ENCODE results near the gene MYO5B.

MYO5B gene

GRCh38 chr18:50093366-50094064 lies 101.4 kb downstream of the MYO5B start:
- DNase-seq (ENCODE audit: insufficient read length, low spot score) (no peak), FAIRE-seq (no peak)
- TF ChIP-seq POLR2A (IDR thresholded peaks at IDR 0.05; ENCODE audit: low read depth, low read length) = no peak

GRCh38 chr18:50092245-50092805 lies 102.6 kb downstream of the MYO5B start:
- FAIRE-seq (no peak), DNase-seq (ENCODE audit: insufficient read length, low spot score) (no peak)
- no peak for TF ChIP-seq POLR2A (IDR thresholded peaks at IDR 0.05; ENCODE audit: low read depth, low read length)

- DNase-seq (ENCODE audit: insufficient read length, low spot score) (no peak), FAIRE-seq (no peak)
- TF ChIP-seq POLR2A (IDR thresholded peaks at IDR 0.05; ENCODE audit: low read depth, low read length) = no peak
These were observed 103.3 kb downstream of the MYO5B start for GRCh38 chr18:50091509-50092244.

DNA sequence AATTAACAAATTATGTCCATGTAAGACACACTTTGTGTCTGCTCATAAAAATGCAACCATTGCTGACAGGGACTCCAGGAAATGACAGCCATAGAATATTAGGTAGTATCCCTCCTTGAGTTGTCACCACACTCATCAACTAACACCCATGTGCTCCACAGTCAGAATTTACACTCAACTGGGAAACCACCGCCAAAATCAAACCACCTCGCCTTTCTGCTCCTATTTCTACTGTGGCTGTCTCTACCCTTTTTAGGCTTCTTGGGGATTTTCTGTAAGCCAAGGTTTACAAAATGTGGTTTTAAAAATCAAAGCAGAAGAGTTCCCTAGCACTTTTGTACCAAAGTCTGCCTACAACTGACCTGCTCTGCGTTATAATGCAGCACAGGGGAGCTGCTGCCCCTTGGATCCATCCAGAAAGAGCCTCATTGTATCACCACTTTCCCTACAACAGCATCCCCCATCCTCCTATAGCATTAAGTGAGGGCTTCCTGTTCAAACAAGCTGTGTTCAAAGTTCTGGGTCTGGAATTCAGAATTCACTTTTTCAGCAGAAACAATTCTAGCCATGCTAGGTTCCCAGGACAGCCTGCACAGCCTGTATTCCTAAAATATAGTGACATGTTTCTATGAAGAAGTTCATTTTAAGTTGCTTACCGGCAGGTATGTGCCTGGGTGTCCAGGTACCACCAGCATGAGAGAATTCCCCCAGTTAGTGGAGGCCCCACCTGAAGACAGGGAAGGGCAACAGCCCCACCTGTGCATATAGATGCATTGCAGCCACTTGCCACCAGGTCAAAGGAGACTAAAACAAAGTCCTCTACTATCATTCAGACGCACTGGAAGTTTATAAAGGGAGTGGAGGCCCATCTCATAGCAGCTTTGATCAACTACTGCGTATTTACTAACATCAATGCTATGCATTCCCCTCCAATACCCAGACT lies 104.3 kb downstream of the MYO5B start:
- FAIRE-seq (no peak), DNase-seq (ENCODE audit: insufficient read length, low spot score) (no peak)
- TF ChIP-seq POLR2A (IDR thresholded peaks at IDR 0.05; ENCODE audit: low read depth, low read length) = no peak

- DNase-seq (ENCODE audit: insufficient read length, low spot score) (no peak), FAIRE-seq (no peak)
- no peak for TF ChIP-seq POLR2A (IDR thresholded peaks at IDR 0.05; ENCODE audit: low read depth, low read length)
These were observed 105.2 kb downstream of the MYO5B start for GRCh38 chr18:50089702-50090101.

DNA sequence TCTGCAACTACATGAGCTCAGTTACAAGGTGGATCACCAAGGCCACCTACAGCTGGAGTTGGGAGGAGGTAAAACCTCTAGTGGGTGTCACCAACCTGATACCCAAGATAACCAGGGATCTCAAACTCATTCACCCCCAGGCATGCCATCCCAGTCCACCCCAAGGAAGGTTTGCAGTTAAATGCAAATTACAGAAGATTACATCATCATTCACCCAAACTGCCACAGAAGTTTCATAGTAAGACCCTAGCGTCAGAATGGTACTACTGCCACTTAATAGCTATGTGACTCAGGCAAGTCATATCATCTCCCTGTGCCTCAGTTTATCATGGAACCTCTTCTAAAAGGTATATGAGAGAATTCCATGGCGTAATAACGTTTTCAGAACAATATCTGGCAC lies 111.2 kb downstream of the MYO5B start:
- DNase-seq (ENCODE audit: insufficient read length, low spot score) = no peak
- no peak for FAIRE-seq
- TF ChIP-seq POLR2A (IDR thresholded peaks at IDR 0.05; ENCODE audit: low read depth, low read length) = no peak

GRCh38 chr18:50080932-50081560 lies 113.9 kb downstream of the MYO5B start:
- no peak for DNase-seq (ENCODE audit: insufficient read length, low spot score)
- FAIRE-seq = no peak

DNA sequence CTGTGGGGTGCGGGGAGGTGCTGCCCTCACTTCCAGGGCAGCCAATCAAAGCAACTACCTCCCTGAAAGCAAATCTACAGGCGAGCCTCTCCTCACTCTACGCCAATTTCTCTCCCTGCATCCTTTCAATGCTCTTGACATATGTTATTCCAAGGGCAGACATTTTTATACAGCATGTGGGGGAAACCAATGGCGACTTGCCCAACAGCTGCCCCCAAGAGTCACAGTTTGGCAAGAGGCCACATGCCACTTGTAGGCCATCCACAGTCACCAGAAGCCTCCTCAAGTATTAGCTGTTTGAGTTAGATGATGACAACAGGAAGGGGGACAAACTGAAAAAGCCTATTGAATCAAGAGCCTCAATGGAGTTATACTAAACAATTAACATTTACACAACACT lies 114.6 kb downstream of the MYO5B start:
- no peak for TF ChIP-seq POLR2A (IDR thresholded peaks at IDR 0.05; ENCODE audit: low read depth, low read length)
- DNase-seq (ENCODE audit: insufficient read length, low spot score) = no peak
- no peak for FAIRE-seq

More at GRCh38 chr18:50080932-50081560, 113.9 kb downstream of the MYO5B start:
- TF ChIP-seq POLR2A (IDR thresholded peaks at IDR 0.05; ENCODE audit: low read depth, low read length) = no peak

DNA sequence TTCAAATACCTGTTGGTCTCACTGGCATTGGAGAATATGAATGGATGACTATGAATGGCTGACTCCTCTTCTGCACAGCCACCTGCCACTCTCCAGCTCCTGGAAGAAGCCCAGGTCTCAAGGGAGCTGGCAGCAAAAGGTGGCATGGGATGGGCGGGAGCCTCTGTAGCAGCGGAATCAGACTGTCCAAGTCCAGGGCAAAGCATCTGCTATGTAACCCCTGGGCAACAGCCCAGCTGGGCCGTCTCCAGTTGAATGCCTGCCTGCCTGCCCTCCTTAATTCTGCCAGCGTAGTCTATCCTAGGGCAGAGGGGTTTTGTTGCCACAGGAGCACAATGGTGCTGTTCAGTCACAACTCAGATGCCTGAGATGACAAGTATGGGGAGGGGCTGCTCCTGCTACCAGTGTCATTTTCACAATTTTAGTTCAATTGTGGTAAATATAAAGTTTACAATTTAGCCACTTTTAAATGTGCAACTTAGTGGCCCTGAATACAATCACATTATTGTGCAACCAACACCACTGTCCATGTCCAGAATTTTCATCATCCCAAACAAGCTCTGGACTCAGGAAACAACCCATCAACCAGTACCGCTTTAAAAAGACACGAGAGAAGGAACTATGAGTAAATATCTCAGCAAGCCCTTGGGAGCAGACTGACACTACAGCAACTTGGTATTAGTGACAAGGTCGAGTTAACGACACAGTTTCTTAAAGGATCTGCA lies 115.2 kb downstream of the MYO5B start:
- DNase-seq (ENCODE audit: insufficient read length, low spot score) (no peak), FAIRE-seq (no peak)
- TF ChIP-seq POLR2A (IDR thresholded peaks at IDR 0.05; ENCODE audit: low read depth, low read length) = no peak

DNA sequence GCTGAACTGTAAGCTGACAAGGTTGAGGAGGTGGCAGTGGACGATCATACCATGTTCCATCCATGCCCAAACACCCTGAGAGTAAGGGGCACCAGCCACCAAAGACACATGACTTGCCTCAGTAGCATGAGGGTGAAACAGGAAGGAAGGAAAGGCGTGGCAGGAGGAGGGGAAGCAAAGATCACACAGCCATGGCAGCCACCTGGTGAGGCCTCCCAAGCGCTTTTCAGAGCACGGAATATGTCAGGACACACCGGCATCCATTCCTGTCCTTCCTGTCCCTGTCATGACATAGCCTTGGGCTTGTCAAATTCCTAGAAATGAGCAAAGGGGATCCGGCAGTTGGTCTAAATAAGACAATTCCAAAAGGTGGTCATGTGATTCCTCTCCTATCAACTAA lies 118.7 kb downstream of the MYO5B start:
- DNase-seq (ENCODE audit: insufficient read length, low spot score) (no peak), FAIRE-seq (no peak)
- no peak for TF ChIP-seq POLR2A (IDR thresholded peaks at IDR 0.05; ENCODE audit: low read depth, low read length)

DNA sequence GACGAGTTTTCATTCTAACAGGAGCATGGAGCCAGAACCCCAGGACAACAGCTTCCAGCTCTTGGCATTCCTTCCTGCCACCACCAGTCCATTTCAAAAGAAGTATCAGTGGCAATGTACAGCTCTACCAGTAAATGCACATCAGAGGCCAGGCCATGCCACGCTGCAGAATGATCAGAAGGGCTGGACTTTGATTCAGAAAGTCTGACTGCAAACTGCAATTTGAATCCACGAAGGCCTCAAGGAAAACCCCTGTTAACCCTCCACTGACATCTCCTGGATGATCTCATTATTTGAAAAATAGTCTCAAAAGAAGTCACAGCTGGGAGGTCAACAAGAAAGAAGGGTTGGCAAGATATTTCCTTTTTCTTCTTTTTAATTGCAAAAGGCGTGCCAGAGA lies 119.2 kb downstream of the MYO5B start:
- TF ChIP-seq POLR2A (IDR thresholded peaks at IDR 0.05; ENCODE audit: low read depth, low read length) = no peak
- DNase-seq (ENCODE audit: insufficient read length, low spot score) (no peak), FAIRE-seq (no peak)

DNA sequence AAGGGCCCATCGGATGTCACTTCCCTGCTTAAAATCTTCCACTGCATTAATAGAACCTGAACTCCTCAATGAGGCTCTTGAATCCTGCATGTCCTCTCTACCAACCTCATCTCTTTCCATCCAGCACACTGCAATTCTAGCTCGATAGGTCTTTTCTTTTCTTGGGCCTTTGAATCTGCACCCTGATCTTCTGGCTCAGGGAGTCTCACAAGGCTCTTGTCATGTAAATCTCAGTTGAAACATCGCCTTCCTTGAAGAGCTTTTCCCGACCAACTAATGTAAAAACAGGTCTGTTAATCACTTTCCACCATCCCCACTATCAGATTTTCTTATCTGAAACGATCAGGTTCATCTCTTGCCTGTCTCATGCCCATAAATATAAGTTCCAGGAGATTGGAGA lies 120.5 kb downstream of the MYO5B start:
- TF ChIP-seq POLR2A (IDR thresholded peaks at IDR 0.05; ENCODE audit: low read depth, low read length) = no peak
- DNase-seq (ENCODE audit: insufficient read length, low spot score) = no peak
- no peak for FAIRE-seq

DNA sequence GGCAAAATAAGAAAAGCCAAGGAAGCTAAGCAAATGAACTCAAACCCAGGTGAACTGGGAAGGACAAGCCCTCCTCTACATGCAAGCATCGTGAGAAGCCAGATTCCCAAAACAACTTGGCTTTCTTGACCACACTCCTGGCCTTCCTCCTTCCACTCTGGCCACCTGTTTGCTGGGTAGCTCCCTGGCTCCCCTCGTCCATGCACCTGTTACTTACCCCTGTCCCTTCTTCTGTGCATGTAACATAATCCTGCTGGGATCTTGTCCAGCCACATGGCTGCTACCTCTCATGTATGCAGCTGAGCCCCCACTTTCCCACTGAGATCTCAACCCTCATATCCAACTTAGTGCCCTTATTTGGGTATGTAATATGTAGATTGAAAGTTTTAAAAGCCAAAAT lies 121.6 kb downstream of the MYO5B start:
- no peak for TF ChIP-seq POLR2A (IDR thresholded peaks at IDR 0.05; ENCODE audit: low read depth, low read length)
- FAIRE-seq = no peak
- no peak for DNase-seq (ENCODE audit: insufficient read length, low spot score)

Measured in H54 (cell line).